K562 (cell line): ENCODE data around the gene NME4. TPM values are rescaled to one million over a fixed set of nuclear protein-coding genes. Genes with fewer than 3 reads are reported as not detected.

Experiments used
- CUX1 ChIP-seq: fragments of 200-800 bp; sonication (Bioruptor generic); IDR thresholded peaks from 2 replicates; pipeline ENCODE4 v1.6.1; 2016; ENCODE audit warnings: missing genetic modification characterization, missing compliant biosample characterization
- KLF10 ChIP-seq: fragments of 250-450 bp; sonication (Bioruptor Pico); IDR thresholded peaks from 2 replicates; pipeline ENCODE4 v1.6.1; 2021; ENCODE audit warnings: matching md5 sums
- L3MBTL2 ChIP-seq: fragments of 450-650 bp; IDR thresholded peaks from 2 replicates; pipeline ENCODE4 v1.6.1; 2016; ENCODE audit warnings: mild to moderate bottlenecking, moderate library complexity
- NR1H2 ChIP-seq: sonication (generic); formaldehyde crosslinking; IDR thresholded peaks from 2 replicates; pipeline ENCODE4 v1.4.0; 2020; ENCODE audit warnings: mild to moderate bottlenecking, missing genetic modification reagents
- POLR3G ChIP-seq: IDR thresholded peaks from 2 replicates; pipeline ENCODE4 v1.6.1; 2011; ENCODE audit not compliant: insufficient read length, insufficient replicate concordance; ENCODE audit errors: extremely low read depth
- PTBP1 ChIP-seq: fragments of 200-400 bp; formaldehyde crosslinking; IDR thresholded peaks from 2 replicates; pipeline ENCODE4 v1.6.1; 2017; ENCODE audit warnings: low read depth, low read length
- SFPQ ChIP-seq: fragments of 200-400 bp; formaldehyde crosslinking; IDR thresholded peaks from 2 replicates; pipeline ENCODE4 v1.6.1; 2017; ENCODE audit warnings: mild to moderate bottlenecking, low read depth, low read length, moderate library complexity
- SIN3A ChIP-seq, 2 experiments: fragments of 150-350 bp in 1 of 2; IDR thresholded peaks; 2 replicates each; pipeline ENCODE4 v1.6.1; 2011 to 2016; ENCODE audit warnings: borderline replicate concordance in 2 of 2, low read depth in 2 of 2, low read length in 2 of 2, mild to moderate bottlenecking in 2 of 2, moderate library complexity in 2 of 2; ENCODE audit not compliant: control insufficient read depth in 1 of 2
- SREBF2 ChIP-seq: sonication (generic); formaldehyde crosslinking; IDR thresholded peaks from 2 replicates; pipeline ENCODE4 v1.4.0; 2020; ENCODE audit warnings: mild to moderate bottlenecking, missing genetic modification reagents
- XRCC5 ChIP-seq: fragments of 200-400 bp; formaldehyde crosslinking; IDR thresholded peaks from 2 replicates; pipeline ENCODE4 v1.6.1; 2017; ENCODE audit warnings: low read depth, mild to moderate bottlenecking, low read length
- ZBTB11 ChIP-seq, 3 experiments: fragments of 200-800 bp in 1 of 3; fragments of 250-450 bp in 1 of 3; fragments of 450-650 bp in 1 of 3; sonication (Bioruptor Pico) in 1 of 3; sonication (Bioruptor generic) in 1 of 3; formaldehyde crosslinking in 1 of 3; IDR thresholded peaks; 2 replicates each; pipeline versions ENCODE4 v1.6.1 to v1.8.0; 2016 to 2022; ENCODE audit warnings: mild to moderate bottlenecking in 2 of 3, missing genetic modification characterization in 2 of 3, missing compliant biosample characterization in 1 of 3, moderate library complexity in 1 of 3
- ZMIZ1 ChIP-seq, 2 experiments: fragments of 150-350 bp in 1 of 2; IDR thresholded peaks; 2 replicates each; pipeline ENCODE4 v1.6.1; 2012 to 2016; ENCODE audit warnings: low read depth in 2 of 2, low read length in 2 of 2, mild to moderate bottlenecking in 1 of 2, moderate library complexity in 1 of 2
- ZNF77 ChIP-seq: fragments of 250-450 bp; sonication (Bioruptor Pico); IDR thresholded peaks from 2 replicates; pipeline ENCODE4 v1.5.0; 2020
- polyA plus RNA-seq, 8 experiments: library from polyadenylated mRNA; depleted of rRNA in 4 of 8; stranded (reverse) in 5 of 8; unstranded in 3 of 8; fragments of >200 nt; fragmentation: Nextera tagmentation in 2 of 8; fragmentation: Illumina TruSeq in 1 of 8; extraction: Ambion mirVana in 2 of 8; extraction: Trizol in 1 of 8; gene quantifications; 2 replicates each; pipeline versions ENCODE4 v1.2.1 to v1.2.3, GENCODE V29; 2011 to 2014; ENCODE audit warnings: inconsistent platforms in 1 of 8, missing spikeins in 1 of 8
- total RNA-seq, 7 experiments: library from RNA; depleted of rRNA in 6 of 7; stranded (reverse); fragments of >200 nt in 6 of 7; fragmentation: Illumina TruSeq in 2 of 7; extraction: Trizol in 2 of 7; gene quantifications; 2 replicates each; pipeline versions ENCODE4 v1.2.1 to v1.2.3, GENCODE V29; 2011 to 2021; ENCODE audit warnings: low replicate concordance in 1 of 7

Gene NME4
- total and polyA plus RNA-seq, 9 of the 15 experiments (the other 6 are each of a cell fraction or from before 2014, with no cell fraction given), result 15.4 to 264 (median 139) TPM

GRCh38 chr16:370443-370842 lies 26.6 kb upstream of the NME4 start, which contains the start of gene MRPL28 (continued):
- TF ChIP-seq ZMIZ1 (IDR thresholded peaks at IDR 0.05; ENCODE audit: low read depth in 2 of 2, low read length in 2 of 2) (no peak), SREBF2 (CRISPR knock-in tag) (no peak), L3MBTL2 (0 out of 2 replicates have a peak, but pooled peaks have one; percentile 11), XRCC5 (peak; percentile 36; the same call in 1 of the 2 replicates), ZBTB11 (CRISPR knock-in tag; IDR thresholded peaks at IDR 0.05) (no peak; a peak in 1 of 6 replicates), ZNF77 (CRISPR knock-in tag) (no peak), SIN3A (IDR thresholded peaks at IDR 0.05; ENCODE audit: borderline replicate concordance in 2 of 2, control insufficient read depth in 1 of 2, low read depth in 2 of 2, low read length in 2 of 2) (no peak), NR1H2 (no peak), PTBP1 (no peak), SFPQ (no peak), KLF10 (CRISPR knock-in tag) (no peak), CUX1 (CRISPR knock-in tag) (no peak), POLR3G (no peak)
